HepG2 (cell line): Measurements from ENCODE around the gene LIN28A. TPM values are rescaled to one million over a fixed set of nuclear protein-coding genes. Genes with fewer than 3 reads are reported as not detected.

Experiments used
- AHR ChIP-seq: IDR thresholded peaks from 2 replicates; pipeline ENCODE4 v1.6.1; 2018; ENCODE audit warnings: missing genetic modification reagents, missing compliant biosample characterization
- CENPBD1 ChIP-seq: sonication (generic); formaldehyde crosslinking; IDR thresholded peaks from 2 replicates; pipeline ENCODE4 v1.8.0; 2022; ENCODE audit warnings: missing genetic modification reagents, low read depth, mild to moderate bottlenecking, borderline replicate concordance
- HMG20B ChIP-seq: conservative IDR thresholded peaks from 2 replicates; pipeline ENCODE4 v1.6.1; 2016; ENCODE audit warnings: missing genetic modification reagents, missing compliant biosample characterization
- MAFK ChIP-seq, 2 experiments: IDR thresholded peaks in 1 of 2; conservative IDR thresholded peaks in 1 of 2; 2 replicates each; pipeline ENCODE4 v1.6.1; 2011; ENCODE audit warnings: improper control_type of control experiment in 2 of 2, low read length in 2 of 2
- NCOA5 ChIP-seq: sonication (generic); formaldehyde crosslinking; IDR thresholded peaks from 2 replicates; pipeline ENCODE4 v1.4.0; 2020; ENCODE audit warnings: missing genetic modification reagents
- TCF12 ChIP-seq, 2 experiments: fragments of 450-650 bp in 1 of 2; sonication (generic) in 1 of 2; formaldehyde crosslinking in 1 of 2; IDR thresholded peaks; 2 replicates each; pipeline versions ENCODE4 v1.6.1 to v1.8.0; 2017 to 2022; ENCODE audit warnings: antibody characterized with exemption in 1 of 2, mild to moderate bottlenecking in 1 of 2, missing genetic modification reagents in 1 of 2, moderate library complexity in 1 of 2
- YEATS2 ChIP-seq: sonication (generic); formaldehyde crosslinking; IDR thresholded peaks from 2 replicates; pipeline ENCODE4 v1.4.0; 2020; ENCODE audit warnings: missing genetic modification reagents, borderline replicate concordance
- ZBTB14 ChIP-seq: sonication (generic); formaldehyde crosslinking; IDR thresholded peaks from 2 replicates; pipeline ENCODE4 v1.4.0; 2020; ENCODE audit warnings: missing genetic modification reagents
- ZBTB26 ChIP-seq: IDR thresholded peaks from 2 replicates; pipeline ENCODE4 v1.6.1; 2016; ENCODE audit warnings: missing compliant biosample characterization, missing genetic modification reagents, borderline replicate concordance
- ZNF547 ChIP-seq: sonication (generic); formaldehyde crosslinking; IDR thresholded peaks from 2 replicates; pipeline ENCODE4 v1.5.1; 2020; ENCODE audit warnings: mild to moderate bottlenecking, missing genetic modification reagents
- ZNF609 ChIP-seq: sonication (generic); formaldehyde crosslinking; IDR thresholded peaks from 2 replicates; pipeline ENCODE4 v1.4.0; 2020; ENCODE audit warnings: mild to moderate bottlenecking, missing genetic modification reagents, borderline replicate concordance
- ZNF75D ChIP-seq: sonication (generic); formaldehyde crosslinking; IDR thresholded peaks from 2 replicates; pipeline ENCODE4 v1.8.1; 2023; ENCODE audit warnings: missing genetic modification reagents, mild to moderate bottlenecking, borderline replicate concordance
- ZNF891 ChIP-seq: sonication (generic); formaldehyde crosslinking; IDR thresholded peaks from 2 replicates; pipeline ENCODE4 v1.5.0; 2020; ENCODE audit warnings: mild to moderate bottlenecking, missing genetic modification reagents
- polyA plus RNA-seq, 8 experiments: library from polyadenylated mRNA; depleted of rRNA in 3 of 8; stranded (reverse) in 7 of 8; unstranded in 1 of 8; fragments of >200 nt; fragmentation: Illumina TruSeq in 4 of 8; extraction: Trizol in 4 of 8; gene quantifications; 2 replicates each; pipeline versions ENCODE4 v1.2.1 to v1.2.3, GENCODE V29; 2011 to 2016; ENCODE audit warnings: low read depth in 4 of 8, missing spikeins in 1 of 8, mixed read lengths in 1 of 8; ENCODE audit not compliant: insufficient read depth in 1 of 8
- total RNA-seq, 5 experiments: library from RNA; depleted of rRNA; stranded (reverse); fragments of >200 nt; fragmentation: Illumina TruSeq; extraction: Trizol; gene quantifications; 2 replicates each; pipeline ENCODE4 v1.2.3, GENCODE V29; 2016; ENCODE audit warnings: low read depth in 1 of 5
- TF ChIP-seq, protein P1 (sequence below): sonication (generic); formaldehyde crosslinking; IDR thresholded peaks from 2 replicates; pipeline ENCODE4 v1.5.0; 2020; ENCODE audit warnings: missing genetic modification reagents
- TF ChIP-seq, protein P2 (sequence below): sonication (generic); formaldehyde crosslinking; IDR thresholded peaks from 2 replicates; pipeline ENCODE4 v1.4.0; 2020; ENCODE audit warnings: missing genetic modification reagents

The LIN28A gene
- total and polyA plus RNA-seq, 2 of the 13 experiments (the other 11 are each of a cell fraction or from before 2014, with no cell fraction given) = not detected

DNA sequence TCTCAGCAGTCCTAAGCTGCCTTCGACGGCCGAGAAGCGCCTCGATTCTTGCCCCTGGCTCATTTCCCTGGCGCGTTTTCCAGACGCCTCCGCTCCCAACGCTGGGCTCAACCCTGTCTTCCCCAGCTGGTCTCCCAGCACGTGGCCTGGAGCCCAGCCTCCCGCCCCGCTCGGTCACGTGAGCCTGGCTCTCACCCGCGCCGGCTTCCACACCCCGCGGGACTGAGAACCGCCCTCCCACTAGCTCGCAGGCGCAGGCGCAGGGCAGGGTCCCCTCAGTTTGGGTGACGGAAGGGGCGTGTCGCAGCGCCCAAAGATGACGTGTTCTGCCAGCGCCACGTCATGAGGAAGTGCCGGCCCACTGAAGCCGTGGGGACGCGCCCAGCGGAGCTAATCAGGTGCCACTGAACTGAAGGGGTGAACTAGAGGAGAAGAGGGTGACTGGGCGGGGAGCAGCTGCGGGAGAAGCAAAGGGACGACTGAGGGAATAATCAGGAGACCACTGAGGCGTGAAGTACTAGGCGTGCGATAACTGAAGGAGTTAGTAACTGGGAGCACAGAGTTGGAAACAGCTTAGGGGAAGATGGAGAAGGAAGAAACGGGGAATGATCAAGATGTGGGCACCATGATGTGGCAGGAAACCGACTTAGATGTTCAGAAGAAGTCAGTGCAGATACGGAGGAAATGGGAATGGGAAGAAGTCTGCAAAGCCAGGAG lies 21.5 kb downstream of the LIN28A start, which contains the start of gene DHDDS (continued):
- no peak for TF ChIP-seq MAFK (conservative IDR thresholded peaks at IDR 0.05 in 1 of 2, IDR thresholded peaks at IDR 0.05 in 1 of 2; ENCODE audit: low read length in 2 of 2)
- TF ChIP-seq ZNF609 (CRISPR knock-in tag) = peak; percentile 34; the same call in 1 of the 2 replicates
- no peak for TF ChIP-seq CENPBD1 (CRISPR knock-in tag)
- TF ChIP-seq NCOA5 (CRISPR knock-in tag) = no peak
- TF ChIP-seq, protein P1, sequence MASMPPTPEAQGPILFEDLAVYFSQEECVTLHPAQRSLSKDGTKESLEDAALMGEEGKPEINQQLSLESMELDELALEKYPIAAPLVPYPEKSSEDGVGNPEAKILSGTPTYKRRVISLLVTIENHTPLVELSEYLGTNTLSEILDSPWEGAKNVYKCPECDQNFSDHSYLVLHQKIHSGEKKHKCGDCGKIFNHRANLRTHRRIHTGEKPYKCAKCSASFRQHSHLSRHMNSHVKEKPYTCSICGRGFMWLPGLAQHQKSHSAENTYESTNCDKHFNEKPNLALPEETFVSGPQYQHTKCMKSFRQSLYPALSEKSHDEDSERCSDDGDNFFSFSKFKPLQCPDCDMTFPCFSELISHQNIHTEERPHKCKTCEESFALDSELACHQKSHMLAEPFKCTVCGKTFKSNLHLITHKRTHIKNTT (CRISPR knock-in tag) = no peak
- peak; percentile 89; the same call in 1 of the 2 replicates for TF ChIP-seq ZNF75D (CRISPR knock-in tag)
- peak; percentile 98 for TF ChIP-seq ZNF891
- TF ChIP-seq ZNF547 = peak; percentile 99
- TF ChIP-seq, protein P2, sequence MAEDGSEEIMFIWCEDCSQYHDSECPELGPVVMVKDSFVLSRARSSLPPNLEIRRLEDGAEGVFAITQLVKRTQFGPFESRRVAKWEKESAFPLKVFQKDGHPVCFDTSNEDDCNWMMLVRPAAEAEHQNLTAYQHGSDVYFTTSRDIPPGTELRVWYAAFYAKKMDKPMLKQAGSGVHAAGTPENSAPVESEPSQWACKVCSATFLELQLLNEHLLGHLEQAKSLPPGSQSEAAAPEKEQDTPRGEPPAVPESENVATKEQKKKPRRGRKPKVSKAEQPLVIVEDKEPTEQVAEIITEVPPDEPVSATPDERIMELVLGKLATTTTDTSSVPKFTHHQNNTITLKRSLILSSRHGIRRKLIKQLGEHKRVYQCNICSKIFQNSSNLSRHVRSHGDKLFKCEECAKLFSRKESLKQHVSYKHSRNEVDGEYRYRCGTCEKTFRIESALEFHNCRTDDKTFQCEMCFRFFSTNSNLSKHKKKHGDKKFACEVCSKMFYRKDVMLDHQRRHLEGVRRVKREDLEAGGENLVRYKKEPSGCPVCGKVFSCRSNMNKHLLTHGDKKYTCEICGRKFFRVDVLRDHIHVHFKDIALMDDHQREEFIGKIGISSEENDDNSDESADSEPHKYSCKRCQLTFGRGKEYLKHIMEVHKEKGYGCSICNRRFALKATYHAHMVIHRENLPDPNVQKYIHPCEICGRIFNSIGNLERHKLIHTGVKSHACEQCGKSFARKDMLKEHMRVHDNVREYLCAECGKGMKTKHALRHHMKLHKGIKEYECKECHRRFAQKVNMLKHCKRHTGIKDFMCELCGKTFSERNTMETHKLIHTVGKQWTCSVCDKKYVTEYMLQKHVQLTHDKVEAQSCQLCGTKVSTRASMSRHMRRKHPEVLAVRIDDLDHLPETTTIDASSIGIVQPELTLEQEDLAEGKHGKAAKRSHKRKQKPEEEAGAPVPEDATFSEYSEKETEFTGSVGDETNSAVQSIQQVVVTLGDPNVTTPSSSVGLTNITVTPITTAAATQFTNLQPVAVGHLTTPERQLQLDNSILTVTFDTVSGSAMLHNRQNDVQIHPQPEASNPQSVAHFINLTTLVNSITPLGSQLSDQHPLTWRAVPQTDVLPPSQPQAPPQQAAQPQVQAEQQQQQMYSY (CRISPR knock-in tag) = 0 out of 2 replicates have a peak, but pooled peaks have one; percentile 67
- peak; percentile 95 for TF ChIP-seq AHR (CRISPR knock-in tag)
- TF ChIP-seq TCF12 (IDR thresholded peaks at IDR 0.05) = no peak
- no peak for TF ChIP-seq TCF12 (CRISPR knock-in tag; IDR thresholded peaks at IDR 0.05)
- TF ChIP-seq ZBTB26 = peak; percentile 93
- peak; percentile 62; the same call in 1 of the 2 replicates for TF ChIP-seq HMG20B (CRISPR knock-in tag)
- peak; percentile 98 for TF ChIP-seq YEATS2 (CRISPR knock-in tag)
- peak; percentile 41 for TF ChIP-seq ZBTB14 (CRISPR knock-in tag)
